ENCODE data around the gene CCDC78.

DNA sequence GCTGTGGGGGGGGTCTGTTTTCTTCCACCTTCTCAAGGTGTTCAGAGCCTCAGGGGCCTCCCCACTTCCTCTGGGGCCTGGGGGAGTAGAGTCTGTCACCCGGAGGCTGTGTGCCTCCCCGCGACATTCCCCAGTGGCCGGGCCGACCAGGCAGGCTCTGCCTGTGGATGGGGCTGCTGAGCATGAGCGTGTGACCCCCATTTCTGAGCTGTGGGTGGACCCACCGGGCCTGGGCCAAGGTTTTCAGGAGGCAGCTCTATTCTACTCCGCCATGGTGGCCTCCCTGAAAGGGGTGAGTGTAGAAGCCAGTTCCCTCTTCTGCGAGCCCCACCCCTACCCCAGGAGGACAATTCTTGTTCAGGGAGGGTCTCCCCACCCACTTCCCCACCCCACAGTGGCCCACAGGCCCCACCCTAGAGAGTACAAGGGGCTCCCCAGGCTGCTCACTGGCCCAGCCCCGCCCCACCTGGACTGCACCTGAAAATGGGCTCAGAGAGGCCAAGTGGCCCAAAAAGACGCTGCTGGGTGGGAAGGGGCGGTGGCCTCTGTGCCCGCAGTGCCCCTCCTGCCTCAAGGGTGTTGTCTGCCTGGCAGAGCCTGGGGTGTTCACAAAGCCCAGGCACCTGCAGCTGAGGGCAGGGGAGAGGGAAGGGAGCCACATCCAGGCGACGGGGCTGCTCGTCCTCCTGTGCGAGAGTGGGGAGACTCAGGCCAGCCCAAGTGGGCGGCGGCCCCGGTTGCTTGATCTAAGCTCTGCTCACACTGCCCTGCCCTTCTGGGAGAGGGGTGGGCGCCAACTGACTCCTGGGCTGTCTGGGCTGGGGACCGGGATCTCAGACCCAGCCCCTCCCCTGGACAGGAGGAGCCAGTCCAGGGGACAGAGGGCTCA is 35.6 kb upstream of the CCDC78 start:
- TF ChIP-seq POLR2AphosphoS5 (IDR thresholded peaks at IDR 0.05), result no peak
- no peak for TF ChIP-seq EP300 (IDR thresholded peaks at IDR 0.05)
- TF ChIP-seq, protein P1, sequence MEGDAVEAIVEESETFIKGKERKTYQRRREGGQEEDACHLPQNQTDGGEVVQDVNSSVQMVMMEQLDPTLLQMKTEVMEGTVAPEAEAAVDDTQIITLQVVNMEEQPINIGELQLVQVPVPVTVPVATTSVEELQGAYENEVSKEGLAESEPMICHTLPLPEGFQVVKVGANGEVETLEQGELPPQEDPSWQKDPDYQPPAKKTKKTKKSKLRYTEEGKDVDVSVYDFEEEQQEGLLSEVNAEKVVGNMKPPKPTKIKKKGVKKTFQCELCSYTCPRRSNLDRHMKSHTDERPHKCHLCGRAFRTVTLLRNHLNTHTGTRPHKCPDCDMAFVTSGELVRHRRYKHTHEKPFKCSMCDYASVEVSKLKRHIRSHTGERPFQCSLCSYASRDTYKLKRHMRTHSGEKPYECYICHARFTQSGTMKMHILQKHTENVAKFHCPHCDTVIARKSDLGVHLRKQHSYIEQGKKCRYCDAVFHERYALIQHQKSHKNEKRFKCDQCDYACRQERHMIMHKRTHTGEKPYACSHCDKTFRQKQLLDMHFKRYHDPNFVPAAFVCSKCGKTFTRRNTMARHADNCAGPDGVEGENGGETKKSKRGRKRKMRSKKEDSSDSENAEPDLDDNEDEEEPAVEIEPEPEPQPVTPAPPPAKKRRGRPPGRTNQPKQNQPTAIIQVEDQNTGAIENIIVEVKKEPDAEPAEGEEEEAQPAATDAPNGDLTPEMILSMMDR (IDR thresholded peaks at IDR 0.05), result no peak
